Ammon's horn (tissue), 1 donor: Measurements from ENCODE around the gene DNAJC5G.

Source experiments
- DNase-seq: peaks from one replicate; pipeline ENCODE4 v3.0.0-alpha.2; 2016; ENCODE audit warnings: low spot score

Gene DNAJC5G

GRCh38 chr2:27275211-27276150 is at the start of gene DNAJC5G:
Gene DNAJC5G (plus strand): TSS chr2:27275433. CDS start chr2:27276729, 1,296 bp downstream.
- DNase-seq = no peak

- DNase-seq = no peak
Measured at GRCh38 chr2:27225526-27225925, 49.7 kb upstream of the DNAJC5G start.

- no peak for DNase-seq
Measured at GRCh38 chr2:27227501-27227900, 47.7 kb upstream of the DNAJC5G start.

GRCh38 chr2:27231921-27232320 is 43.3 kb upstream of the DNAJC5G start:
- DNase-seq = no peak

- DNase-seq = no peak
Measured at GRCh38 chr2:27233341-27233740, 41.9 kb upstream of the DNAJC5G start.

GRCh38 chr2:27236136-27236535 is 39.1 kb upstream of the DNAJC5G start:
- no peak for DNase-seq

GRCh38 chr2:27236626-27237025 is 38.6 kb upstream of the DNAJC5G start:
- no peak for DNase-seq

GRCh38 chr2:27237341-27237945 is 37.8 kb upstream of the DNAJC5G start:
- no peak for DNase-seq

- DNase-seq = no peak
Measured at GRCh38 chr2:27238976-27239375, 36.3 kb upstream of the DNAJC5G start.

- DNase-seq = no peak
Measured at GRCh38 chr2:27240406-27240805, 34.8 kb upstream of the DNAJC5G start.

- no peak for DNase-seq
Measured at GRCh38 chr2:27241761-27242613, 33.2 kb upstream of the DNAJC5G start.

GRCh38 chr2:27242614-27242951 is 32.6 kb upstream of the DNAJC5G start:
- no peak for DNase-seq

GRCh38 chr2:27243391-27244130 is 31.7 kb upstream of the DNAJC5G start:
- no peak for DNase-seq

GRCh38 chr2:27245116-27245515 is 30.1 kb upstream of the DNAJC5G start:
- DNase-seq = no peak

- no peak for DNase-seq
Measured at GRCh38 chr2:27245626-27246025, 29.6 kb upstream of the DNAJC5G start.

- no peak for DNase-seq
Measured at GRCh38 chr2:27247893-27248292, 27.3 kb upstream of the DNAJC5G start.

GRCh38 chr2:27249159-27249890 is 25.9 kb upstream of the DNAJC5G start:
- DNase-seq = no peak

GRCh38 chr2:27249891-27250651 is 25.2 kb upstream of the DNAJC5G start:
- DNase-seq = peak; percentile 36

- no peak for DNase-seq
Measured at GRCh38 chr2:27250652-27251379, 24.4 kb upstream of the DNAJC5G start.

- no peak for DNase-seq
Measured at GRCh38 chr2:27251766-27252165, 23.5 kb upstream of the DNAJC5G start.
